Non-pigmented ciliary epithelial cell (primary cell): ENCODE results near the gene RUSC2.
"Not testable (repeated sequence)": the region's sequence is repeated elsewhere in the genome, so short reads cannot be mapped to it uniquely, and the experiment has no call there.

Experiments used
- DNase-seq: peaks from one replicate; pipeline ENCODE4 v3.0.0-alpha.2; 2010; ENCODE audit warnings: low read depth

The RUSC2 gene

DNA sequence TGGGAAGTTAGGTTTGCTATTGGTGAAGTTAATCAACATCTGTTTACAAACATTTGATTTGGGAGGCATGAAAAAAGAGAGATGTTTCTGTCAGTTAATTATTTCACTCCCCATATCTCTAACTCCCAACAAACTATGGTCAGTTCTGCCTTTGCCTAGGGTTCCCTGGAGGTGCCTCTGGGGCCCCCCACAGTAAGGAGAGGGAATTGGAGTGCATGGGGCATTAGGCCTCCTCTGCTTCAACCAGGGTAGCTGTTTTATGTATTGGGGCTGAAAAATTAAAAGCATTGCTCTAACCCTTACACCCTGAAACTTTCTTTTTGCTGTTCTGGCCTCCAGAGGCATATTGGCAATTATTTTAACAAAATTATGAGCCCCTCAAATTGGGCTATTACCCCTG is 32.3 kb downstream of the RUSC2 start:
- DNase-seq = no peak

DNA sequence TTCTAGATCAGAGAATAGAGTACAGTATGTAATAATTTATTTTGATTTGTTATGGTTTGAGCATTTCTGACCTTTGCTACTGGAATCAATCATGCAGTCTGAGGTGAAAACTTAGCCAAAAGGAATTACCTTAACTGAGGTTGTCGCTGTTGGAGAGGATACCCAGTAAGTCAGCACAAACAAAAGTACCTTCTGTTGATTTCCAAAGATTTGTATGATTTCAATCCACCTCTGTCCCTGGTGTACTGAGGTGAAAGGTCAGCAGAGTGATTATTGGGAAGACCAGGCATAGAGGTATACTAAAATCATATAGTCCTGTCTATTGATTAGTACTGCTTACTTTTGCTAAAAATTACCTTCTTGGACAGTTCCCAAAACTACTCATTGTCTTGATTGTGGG is 32.8 kb downstream of the RUSC2 start:
- no peak for DNase-seq

DNA sequence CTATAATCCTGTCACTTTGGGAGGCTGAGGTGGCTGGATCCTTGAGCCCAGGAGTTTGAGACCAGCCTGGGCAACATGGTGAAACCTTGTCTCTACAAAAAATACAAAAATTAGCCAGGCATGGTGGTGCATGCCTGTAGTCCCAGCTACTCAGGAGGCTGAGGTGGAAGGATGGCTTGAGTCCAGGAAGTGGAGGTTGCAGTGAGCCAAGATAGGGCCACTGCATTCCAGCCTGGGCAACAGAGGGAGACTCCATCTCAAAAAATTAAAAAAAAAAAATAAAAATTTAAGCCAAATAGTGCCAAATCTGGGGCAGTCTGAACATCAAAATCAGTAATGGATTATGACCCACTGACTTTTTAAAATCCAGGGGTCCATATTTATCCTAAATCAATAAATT is 33.6 kb downstream of the RUSC2 start:
- not testable (repeated sequence) for DNase-seq

DNA sequence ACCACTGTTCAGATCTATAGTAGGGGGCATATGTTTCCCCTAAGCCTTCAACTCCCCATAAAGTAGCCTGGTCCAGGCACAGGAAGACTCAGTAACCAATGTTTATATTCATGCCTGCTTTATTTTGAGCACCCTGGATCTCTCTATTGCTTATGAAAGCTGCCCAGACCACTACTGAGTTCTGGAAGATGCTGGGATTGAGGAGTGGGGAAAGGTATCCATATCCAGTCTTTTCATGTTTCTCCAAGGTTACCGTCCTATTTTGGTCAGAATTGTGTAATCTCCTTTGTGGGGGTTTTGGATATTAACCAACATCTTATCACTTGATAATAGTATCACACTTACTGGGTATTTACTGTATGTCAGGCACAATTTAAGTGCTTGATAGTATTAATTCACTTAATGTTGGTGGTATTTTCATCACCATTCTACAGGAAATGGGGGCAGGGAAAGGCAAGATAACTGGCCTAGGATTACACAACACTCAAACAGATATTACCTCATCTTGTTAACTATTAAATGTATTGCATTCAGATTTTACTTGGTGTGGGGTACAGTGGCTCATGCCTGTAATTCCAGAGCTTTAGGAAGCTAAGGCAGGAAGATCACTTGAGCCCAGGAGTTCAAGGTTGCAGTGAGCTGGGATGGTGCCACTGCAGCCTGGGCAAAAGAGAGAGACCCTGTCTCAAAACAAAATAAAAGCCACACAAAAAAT is 36.3 kb downstream of the RUSC2 start:
- no peak for DNase-seq

DNA sequence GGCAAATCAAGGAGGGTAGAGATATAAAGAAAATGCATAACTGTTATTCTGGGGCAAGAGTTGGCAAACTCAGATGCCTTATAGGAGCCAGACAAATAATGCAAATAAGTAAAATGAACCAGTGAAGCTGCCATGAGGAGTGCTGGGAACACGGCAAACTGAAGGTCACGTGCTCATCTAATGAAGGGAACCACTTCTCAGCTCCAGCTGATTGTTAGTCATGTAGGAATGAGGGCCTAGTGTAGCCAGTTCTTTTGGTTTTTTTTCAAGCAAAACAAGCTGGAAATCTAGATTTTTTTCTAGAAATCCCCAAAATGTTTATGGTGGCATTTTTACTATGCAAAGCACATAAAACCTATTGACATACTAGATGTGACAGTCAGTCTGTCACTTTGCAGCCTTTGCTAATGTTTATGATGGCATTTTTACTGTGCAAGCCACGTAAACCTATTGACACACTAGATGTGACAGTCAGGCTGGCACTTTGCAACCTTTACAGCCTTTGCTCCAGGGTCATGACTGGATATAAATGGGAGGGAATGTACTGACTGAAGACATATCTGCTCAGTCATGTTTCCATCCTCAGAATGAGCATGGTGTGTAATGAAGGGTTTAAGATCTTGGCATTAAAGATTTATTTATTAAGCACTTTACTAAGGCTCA is 39.4 kb downstream of the RUSC2 start:
- DNase-seq = no peak

DNA sequence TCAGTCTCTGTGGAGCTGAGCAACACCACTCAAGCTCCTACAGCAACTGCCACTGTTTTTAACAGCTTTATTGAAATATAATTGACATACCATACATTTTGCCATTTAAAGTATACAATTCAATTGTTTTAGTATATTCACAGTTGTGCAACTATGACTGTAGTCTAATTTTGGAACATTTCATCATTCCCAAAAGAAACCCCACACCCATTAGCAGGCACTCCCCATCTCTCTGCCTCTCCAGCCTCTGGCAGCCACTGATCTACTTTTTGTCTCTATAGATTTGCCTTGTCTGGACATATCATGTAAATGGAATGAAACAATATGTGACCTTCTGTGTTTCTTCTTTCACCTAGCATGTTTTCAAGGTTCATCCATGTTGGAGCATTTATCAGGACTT is 43.5 kb downstream of the RUSC2 start:
- no peak for DNase-seq

DNA sequence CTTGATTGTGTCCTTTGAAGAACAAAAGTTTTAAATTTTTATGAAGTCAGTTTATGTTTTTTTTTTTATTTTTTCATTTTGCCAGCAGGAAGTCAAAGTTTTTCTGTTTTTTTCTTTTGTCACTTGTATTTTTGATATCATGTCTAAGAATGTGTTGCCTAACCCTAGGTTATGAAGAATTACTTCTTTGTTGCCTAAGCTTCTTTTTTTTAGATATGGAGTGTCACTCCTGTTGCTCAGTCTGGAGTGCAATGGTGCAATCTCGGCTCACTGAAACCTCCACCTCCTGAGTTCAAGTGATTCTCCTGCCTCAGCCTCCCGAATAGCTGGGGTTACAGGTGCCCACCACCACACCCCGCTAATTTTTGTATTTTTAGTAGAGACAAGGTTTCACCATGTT is 45.0 kb downstream of the RUSC2 start:
- not testable (repeated sequence) for DNase-seq

DNA sequence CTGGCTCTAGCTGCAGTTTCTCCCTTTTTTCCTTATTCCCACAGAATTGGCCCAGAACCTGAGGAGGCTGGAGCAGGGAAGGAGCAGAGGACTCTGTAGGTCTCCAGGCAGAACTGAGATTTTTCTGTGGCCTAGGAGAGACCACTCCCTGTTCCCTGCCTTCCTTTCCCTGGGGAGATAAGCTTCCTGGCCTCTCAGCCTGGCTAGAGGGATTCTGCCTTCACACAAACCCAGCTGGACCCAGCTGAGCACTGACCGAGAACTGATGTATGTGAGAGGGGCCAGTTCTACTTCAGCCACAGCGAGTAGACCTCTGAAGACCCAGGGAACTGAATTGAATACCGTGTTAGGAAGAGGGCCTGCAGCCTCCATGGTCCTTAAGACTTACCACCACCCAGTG is 48.0 kb downstream of the RUSC2 start:
- DNase-seq = no peak

DNA sequence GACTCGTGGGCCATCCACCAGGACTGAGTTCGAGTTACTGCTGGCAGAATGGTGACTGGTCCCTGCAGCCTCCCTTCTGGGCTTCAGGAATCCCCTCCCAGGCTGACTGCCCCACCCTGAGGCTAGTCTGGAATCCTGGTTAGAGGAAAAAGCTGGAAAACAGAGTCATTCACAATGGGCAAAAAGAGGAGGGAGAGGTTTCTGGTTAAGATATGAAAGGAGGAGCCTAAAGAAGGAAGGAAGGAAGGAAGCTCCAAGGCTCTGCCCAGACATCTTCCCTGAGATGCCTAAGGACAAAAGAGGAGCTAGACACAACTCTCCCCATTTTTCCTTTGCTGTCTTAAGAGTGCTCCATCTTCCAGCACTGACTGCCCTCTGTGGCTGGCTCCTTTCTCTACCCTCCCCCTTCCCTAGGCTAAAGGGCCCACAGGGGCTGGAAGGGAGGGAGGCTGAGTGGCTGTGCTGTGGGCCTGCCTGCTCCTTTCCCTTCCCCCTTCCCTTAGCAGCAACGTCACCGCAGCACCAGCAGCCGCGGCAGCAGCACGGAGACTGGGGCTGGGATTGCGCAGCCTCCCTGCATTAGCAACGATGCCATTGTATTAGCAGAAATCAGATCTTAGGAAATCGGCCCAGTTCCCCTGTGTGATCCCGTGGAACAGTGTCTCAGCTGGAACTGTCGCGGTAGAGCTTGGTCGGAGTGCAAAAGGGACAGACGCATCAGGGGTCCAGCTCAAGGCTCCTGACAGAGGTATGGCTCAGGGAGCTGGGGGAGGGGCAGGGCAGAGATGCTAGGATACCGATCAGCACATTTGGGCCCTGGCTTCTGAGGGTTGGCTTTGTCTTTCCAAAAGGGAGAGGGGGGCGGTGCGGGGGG is 48.7 kb downstream of the RUSC2 start:
- no peak for DNase-seq
